ENCODE measurements around the gene MTUS2.

GRCh38 chr13:29108068-29108786, 288.1 kb downstream of the MTUS2 start:
- TF ChIP-seq REST (IDR thresholded peaks at IDR 0.05; ENCODE audit: low read depth, low read length) (no peak), BHLHE40 (IDR thresholded peaks at IDR 0.05; ENCODE audit: borderline replicate concordance in 1 of 2, low read depth in 2 of 2, low read length in 1 of 2) (no peak), SIN3A (IDR thresholded peaks at IDR 0.05; ENCODE audit: low read depth, low read length) (no peak), FOS (IDR thresholded peaks at IDR 0.05; ENCODE audit: borderline replicate concordance, extremely low read depth, insufficient read length) (no peak), CHD2 (IDR thresholded peaks at IDR 0.05; ENCODE audit: borderline replicate concordance, low read depth, low read length) (no peak), ZNF622 (IDR thresholded peaks at IDR 0.05) (no peak), TCF12 (IDR thresholded peaks at IDR 0.05; ENCODE audit: low read depth, low read length) (no peak), ZNF274 (IDR thresholded peaks at IDR 0.05; ENCODE audit: insufficient read depth, insufficient read length) (no peak), CBX3 (IDR thresholded peaks at IDR 0.05; ENCODE audit: borderline replicate concordance, low read depth) (no peak), ZBTB11 (CRISPR knock-in tag; IDR thresholded peaks at IDR 0.05) (no peak), CTCF (IDR thresholded peaks at IDR 0.05 in 2 of 3, conservative IDR thresholded peaks at IDR 0.05 in 1 of 3; ENCODE audit: control insufficient read depth in 2 of 3, extremely low read depth in 1 of 3, insufficient read depth in 1 of 3, low read depth in 3 of 3, low read length in 3 of 3) (no peak), ATF3 (IDR thresholded peaks at IDR 0.05; ENCODE audit: borderline replicate concordance, extremely low read depth, low read depth, low read length) (no peak), SP1 (IDR thresholded peaks at IDR 0.05; ENCODE audit: low read depth, low read length) (no peak), SREBF2 (IDR thresholded peaks at IDR 0.05; ENCODE audit: low read length) (no peak)
